ENCODE data around the gene SPATA13.

The SPATA13 gene

DNA sequence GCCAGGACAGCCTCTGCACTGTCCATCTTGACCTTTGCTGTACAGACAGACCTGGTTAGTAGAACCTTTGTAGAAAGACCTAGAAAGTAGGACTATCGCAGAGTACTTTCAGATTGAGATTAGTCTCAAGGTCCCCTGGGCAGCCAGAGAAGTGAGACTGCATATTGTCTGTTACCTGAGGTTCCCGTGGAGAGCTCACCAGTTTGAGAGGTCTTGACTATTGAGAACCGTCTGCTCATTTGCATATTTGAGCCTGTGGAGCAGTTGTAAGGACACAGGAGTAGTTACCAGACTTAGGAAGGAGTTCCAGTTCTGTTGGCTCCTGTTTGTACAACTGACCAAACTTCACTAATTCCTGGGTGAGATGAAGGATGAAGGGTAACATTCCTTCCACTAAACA is 66.2 kb downstream of the SPATA13 start:
- DNase-seq: no peak

DNA sequence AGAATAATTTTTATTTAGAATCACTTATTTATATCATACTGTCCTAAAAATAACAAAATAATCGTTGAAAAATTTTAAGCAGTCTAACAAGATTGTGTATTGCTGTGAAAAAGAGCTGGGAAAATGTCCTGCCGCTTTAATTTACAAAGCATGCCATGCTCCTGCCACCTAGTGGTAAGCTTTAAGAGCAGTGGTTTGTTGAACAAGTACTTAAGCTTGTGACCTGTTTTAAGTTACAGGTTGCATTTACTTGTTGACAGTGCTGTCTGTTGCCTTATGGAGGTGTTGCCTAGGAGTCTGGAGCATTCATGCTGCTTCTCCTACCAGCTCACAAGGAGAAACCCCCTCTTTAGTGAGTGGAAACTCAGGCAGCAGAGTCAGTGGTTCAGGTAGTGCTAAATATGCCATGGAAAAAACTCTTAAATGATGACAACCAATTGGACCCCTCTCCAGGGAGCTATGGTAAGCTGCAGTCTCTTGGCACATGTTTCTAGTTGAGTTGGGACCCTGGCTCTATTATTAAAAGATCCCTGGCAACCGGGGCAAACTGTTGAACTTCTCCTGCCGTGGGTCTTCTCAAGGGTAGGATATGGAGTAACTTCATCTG is 68.4 kb downstream of the SPATA13 start:
- DNase-seq: peak; percentile 57 to 72

DNA sequence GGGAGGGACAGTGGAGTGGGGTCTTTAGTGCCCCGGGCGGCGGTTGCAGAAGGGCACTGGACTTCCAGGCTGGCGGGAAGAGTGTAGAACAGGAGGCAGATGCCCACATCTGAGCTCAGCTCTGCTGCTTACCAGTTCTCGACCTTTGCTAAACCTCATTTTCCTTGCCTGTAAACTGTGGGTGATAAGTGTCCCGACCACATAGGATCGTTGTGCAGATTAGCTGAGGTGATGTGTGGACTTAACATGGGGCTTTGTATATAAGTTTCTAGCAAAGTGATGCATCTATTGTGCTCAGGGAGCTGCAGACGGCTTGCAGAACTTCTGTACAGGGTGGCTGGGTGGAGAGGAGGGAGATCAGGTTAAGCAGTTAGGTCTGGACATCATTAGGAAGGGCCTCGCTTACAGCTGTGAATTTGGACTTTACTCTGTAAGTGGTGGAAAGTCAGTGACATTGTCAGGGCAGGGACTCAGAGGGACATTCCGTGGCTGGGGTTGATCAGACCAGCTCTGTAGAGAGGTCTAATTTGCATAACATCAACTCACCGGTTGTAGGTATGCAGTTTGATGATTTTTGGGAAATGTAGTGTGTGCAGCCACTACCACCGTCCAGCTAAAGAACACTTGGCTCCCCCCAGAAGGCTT is 70.0 kb downstream of the SPATA13 start:
- DNase-seq: peak in 1 of 2 donors; percentile 29

DNA sequence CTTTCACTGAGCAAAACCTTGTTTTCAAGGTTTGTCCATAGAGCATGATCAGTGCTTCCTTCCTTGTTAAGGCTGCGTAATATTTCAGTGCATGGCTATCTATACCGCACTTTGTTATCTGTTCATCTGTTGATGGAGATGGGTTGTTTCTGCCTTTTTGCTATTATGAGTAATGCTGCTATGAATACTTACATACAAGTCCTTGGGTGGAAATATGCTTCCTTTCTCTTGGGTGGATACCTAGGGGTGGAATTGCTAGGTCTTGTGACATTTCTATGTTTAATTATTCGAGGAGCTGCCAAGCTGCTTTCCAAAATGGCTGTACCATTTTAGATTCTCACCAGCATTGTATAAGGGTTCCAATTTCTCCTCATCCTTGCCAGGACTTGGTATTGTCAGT is 70.9 kb downstream of the SPATA13 start:
- no peak for DNase-seq

DNA sequence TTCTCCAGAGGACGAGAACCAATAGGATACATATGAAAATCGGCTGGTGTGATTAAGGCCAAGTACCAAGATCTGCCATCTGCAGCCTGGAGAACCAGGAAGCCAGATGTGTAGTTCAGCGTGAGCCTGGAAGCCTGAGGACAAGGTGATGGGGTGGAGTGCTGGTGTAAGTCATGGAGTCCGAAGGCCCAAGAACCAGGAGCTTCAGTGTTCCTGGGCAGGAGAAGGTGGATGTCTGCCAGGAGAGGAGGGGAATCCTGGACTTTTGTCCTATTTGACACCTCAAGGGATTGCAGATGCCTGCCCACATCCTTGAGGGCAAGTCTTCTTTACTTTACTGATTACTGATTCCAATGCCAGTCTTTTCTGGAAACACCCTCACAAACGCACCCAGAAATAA is 71.5 kb downstream of the SPATA13 start:
- DNase-seq: no peak

DNA sequence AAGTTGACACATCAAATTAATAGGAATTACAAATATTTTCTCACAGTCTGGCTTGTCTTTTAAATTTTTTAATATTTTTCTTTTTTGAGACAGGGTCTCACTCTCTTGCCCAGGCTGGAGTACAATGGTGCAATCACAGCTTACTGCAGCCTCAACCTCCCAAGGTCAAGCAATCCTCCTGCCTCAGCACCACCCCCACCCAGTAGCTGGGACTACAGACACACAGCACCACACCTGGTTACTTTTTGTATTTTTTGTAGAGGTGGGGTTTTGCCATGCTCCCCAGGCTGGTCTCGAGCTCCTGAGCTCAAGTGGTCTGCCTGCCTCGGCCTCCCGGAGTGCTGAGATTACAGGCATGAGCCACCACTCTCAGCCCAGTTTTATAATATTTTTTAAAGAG is 72.0 kb downstream of the SPATA13 start:
- no peak for DNase-seq

DNA sequence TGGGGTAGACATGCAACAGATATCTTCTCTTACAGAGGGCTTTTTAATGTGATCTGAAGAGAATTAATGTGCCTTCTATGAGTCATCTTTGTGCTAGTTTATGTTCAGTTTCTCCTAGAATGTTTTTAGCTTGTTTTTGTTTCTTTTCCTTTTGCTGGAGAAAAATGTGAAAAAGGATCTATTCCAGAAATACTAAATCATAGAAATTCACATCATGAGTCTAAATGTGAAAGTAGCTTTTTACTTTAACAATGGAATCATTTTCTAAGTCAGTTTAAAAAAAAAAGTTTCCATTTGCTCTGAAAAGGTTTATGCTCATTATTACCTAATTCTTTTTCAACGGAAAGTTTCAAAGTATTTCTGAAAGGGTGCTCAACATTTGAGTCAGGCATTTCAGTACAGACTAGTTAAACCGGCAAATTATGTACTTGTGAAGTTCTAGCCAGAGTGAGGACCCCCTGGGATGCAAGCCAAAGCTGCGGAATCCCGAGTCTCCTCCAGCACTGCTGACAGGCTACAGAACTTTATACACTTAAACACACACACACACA is 72.9 kb downstream of the SPATA13 start:
- DNase-seq: no peak

DNA sequence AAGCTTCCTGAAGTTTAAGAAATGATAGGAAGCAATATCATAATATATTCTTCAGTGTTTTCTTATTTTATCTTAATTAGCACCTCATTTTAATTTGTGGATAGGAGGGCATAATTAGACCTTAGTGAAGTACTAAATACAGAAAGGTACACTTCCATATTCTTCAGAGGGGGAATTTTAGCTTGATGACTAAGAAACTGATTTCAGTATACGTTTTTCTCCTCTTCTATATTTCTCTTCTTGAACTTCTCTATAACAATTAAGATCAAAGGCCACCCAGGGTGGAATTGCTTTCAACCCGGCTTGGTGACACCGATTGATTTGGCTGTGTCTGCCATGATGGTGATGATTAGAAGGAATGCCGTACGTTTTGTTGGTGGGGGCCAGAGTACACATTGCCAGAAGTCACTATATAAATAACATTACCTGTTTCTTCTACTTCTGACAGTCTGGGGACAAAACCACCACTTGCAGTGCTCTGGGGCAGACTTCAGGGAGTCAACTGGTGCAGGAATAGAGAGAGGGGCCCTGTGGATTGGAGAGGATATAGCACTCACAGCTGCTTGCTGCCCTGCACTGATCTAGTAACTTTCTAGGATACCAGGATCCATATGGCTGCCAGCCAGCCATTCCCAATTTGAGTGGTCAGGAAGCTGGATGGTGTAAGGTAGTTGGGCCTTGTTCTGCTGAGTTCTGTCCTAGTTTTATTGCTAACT is 73.8 kb downstream of the SPATA13 start:
- no peak for DNase-seq

DNA sequence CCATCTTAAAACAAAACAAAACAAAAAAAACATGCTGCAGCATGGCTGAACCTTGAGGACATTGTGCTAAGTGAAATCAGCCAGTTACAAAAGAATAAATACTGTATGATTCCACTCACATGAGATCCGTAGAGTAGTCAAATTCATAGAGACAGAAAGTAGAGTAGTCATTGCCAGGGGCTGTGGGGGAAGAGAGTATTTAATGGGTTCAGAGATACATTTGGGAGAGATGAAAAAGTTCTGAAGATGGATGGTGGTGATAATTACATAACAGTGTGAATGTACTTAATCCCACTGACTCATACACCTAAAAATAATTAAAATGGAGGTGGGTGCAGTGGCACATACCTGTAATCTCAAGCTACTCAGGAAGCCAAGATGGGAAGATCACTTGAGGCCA is 76.8 kb downstream of the SPATA13 start:
- no peak for DNase-seq

DNA sequence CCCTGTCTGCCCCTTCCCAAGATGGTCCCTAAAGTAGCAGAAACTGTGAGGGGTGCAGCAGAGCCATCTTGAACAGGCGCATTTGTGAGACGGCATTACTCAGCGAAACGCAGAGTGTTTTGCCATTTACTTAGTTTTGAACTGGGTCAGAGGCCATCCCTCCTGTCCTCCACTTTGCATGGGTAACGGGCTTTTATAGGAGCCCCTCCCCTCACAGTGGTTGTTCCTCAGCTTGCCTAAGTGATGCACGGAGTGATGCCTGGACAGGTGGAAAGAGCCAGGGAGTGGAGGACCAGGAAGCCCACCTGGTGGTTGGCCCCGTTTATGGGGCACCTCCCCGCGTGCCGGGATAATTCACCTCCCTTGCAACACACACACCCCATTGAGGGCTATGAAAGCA is 80.8 kb downstream of the SPATA13 start:
- no peak for DNase-seq

DNA sequence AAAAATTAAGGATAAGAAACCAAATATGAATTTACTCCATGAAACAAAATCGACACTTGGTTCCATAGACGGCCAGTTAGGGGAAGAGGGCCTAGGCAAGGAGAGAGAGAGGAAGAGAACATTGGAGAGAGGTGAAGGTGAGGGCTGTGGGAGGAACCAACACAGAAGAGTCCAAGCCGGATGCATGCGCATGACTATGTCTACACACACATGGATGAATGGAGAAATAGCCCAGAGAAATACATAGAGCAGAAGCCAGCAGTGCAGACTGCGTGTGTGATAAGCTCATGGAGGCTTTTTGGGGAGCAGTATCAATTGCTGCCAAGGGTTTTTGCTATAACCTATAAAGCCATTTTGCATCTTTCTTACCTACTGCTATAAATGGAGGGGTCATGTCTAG is 81.6 kb downstream of the SPATA13 start:
- no peak for DNase-seq

DNA sequence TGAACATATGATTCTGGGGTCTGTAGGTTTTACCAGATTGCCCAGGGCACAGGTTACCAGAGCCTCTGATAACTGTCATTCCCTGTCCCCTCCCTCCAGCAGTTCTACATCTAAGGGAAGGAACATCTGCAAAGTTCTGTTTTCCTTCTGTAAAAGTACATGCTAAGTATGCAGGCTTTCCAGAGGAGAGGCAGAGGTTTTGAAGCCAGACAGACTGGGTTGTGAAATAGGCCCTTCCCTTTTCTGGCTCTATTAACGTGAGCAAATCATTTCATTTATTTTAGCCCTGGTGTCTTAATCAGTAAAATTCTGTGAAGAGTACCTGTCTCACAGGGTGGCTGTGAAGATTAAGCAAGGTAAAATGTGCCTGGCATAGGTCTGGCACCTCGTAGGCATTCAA is 82.8 kb downstream of the SPATA13 start:
- no peak for DNase-seq

DNA sequence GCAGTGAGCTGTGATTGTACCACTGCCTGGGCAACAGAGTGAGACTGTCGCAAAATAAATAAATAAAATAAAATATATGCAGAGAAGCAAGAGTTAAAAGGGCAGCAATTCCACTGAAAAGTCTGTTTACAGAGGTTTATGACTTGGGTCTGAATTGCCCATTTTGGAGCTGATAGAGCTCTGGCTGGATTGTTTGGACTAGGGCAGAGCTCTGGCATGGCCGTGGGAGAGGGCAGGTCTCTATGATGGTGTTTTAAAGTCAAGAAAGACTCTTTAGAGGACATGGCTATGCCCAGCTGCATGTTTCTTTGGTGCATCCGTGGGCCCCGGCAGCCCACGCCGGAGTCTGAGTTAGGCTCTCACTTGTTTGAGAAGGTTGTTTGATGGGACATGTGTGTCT is 84.3 kb downstream of the SPATA13 start:
- DNase-seq: no peak

DNA sequence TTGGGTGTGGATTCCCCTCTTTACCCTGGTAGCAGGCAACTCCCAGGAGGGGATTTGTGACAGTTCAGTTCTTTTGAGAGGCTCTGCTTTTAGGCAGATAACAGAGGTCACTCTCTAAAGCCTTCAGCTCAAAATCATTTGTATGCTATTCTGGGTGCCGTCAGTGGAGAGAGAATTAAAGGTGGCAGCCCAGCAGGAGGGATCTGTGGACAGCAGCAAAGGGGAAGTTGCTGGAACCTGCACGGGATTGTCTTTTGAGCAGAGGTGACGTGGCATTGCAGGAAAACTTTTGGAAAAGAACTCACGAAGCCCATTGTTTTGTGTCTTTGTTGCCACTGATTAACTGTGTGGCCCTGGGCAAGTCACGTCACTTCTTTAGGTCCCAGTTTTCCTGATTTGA is 86.5 kb downstream of the SPATA13 start:
- no peak for DNase-seq

DNA sequence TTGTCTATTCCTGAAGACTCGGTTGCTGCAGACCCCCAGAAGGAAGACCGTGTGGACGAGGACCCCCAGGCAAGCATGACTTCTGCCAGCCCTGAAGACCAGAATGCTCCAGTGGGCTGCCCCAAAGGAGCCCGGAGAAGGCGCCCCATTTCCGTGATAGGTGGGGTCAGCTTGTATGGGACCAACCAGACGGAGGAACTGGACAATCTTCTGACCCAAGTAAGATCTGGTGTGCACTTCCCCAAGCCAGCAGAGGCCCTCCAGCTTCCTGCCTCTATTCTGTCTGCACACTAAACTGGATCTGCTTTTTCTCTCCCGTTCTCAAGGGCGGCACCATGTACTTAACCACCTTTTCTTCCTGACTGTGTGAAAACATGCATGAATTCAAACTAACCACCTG is 89.1 kb downstream of the SPATA13 start:
- no peak for DNase-seq

DNA sequence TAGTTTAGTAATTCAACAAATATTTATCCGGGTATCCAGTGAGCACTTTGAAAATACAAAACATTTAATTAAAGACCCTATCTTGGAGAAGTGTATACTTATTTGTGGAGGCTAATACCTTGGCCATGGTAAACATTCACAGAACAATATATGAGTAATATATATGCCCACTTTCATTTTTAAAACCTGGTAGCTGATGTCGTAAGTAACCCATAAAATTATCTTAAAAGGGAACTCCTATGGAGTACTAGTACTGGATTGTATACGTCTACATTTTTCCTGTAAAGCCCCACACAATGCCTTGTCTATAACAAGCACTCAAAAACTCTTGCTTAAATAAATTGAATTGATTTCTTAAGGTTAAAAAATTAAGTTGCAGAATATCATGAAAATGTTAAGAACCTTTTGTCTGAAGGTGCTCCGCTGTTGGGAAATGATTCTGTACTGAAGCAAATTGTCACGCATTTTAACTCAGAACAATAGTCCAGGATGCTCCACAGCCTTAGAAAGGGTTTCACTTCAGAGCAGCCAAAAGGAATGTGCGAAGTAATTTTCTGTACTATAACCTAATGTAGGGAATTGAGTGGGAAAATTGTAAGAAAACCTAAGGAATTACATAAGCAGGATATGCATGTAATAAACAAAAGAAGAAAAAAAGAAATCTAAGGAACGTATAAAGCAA is 90.0 kb downstream of the SPATA13 start:
- no peak for DNase-seq

DNA sequence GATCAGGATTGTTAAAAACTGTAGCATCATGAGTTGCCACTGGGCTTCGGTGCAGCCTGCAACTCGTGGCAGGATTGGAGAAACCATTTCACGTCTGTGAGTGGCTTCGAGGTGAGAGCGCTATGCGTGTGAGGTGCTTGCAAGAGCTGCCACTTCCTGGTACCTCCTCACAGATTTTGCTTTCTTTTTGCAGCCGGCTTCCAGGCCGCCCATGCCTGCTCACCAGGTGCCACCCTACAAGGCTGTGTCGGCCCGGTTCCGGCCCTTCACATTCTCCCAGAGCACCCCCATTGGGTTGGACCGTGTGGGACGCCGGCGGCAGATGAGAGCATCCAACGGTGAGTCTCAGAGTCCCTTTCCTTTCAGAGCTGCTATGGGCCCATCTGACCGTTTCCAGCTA is 91.0 kb downstream of the SPATA13 start:
- DNase-seq: peak; percentile 89 to 93

DNA sequence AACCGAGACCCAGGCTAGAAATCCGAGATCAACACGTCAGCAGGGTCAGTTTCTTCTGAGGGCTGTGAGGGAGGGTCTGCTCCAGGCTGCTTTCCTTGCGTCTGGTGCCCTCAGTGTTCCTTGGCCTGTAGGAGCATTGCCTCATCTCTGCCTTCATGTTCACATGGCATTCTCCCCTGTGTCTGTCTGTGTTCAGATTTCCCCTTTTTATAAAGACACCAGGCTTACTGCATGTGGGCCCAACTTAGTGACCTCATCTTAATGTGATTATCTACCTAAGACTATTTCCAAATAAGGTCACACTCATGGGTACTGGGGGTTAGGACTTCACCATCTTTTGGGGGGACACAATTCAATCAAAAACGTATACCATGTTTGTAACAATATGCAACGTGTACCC is 91.6 kb downstream of the SPATA13 start:
- DNase-seq: peak; percentile 36 to 75

DNA sequence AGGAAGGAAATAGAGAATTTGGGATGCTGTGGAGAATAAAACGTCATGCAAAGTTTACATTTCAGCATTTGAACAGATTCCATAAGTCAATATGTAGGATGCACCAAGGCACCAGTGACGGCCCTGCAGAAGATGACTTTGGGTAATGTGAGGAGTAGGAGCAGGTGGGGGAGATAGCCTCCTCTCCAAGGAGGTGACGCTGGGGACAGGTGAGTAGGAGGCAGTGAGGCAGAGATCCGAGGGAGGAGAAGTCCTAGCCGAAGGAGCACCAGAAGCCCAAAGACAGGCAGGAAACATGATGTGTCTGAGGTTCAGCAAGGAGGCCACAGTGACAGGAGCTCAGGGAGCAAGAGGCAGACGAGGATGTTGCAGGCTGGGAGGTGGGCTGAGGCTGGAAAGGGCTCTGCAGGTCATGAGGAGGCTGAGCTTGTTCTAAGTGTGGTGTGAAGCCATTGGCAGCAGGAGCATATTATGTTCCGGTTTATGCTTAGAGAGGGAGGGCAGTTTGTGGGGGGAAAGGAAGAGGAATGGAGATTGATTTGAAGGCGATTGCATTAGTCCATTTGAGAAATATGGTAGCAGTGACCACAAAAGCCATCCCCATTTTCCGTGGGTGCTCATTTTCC is 93.1 kb downstream of the SPATA13 start:
- no peak for DNase-seq

DNA sequence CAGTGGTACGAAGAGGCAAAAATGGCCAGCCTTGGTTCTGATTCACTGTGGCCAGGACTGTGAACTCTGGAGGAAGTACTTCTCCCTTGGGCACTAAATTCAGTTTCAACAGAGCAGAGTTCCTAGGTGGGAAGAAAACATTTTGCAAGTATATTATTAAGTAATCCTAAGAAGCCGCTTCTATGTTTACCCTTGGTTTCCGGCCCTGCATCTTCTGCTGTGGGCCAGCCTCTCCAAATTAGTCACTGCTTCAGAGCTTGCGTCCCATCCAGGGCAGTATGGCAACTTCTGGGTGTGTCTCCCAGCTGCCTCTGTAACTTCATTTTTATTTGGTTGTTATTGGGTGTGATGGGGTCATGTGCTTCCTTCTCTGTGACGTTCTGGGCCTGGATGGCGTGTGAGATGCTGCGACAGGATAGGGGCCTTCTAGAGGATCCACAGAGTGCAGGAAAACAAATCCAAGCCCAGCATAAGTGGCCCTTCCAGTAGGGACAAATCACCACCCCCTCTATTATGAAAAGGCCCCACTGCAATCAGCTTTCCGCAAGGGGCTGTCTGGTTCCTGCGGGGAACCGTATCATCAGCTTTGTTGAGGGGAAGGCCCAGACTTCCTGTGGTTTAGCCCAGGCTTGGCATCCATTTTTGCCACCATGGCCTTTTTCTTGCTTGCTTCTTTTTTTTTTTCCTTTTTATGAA is 93.8 kb downstream of the SPATA13 start:
- peak; percentile 79 to 86 for DNase-seq

DNA sequence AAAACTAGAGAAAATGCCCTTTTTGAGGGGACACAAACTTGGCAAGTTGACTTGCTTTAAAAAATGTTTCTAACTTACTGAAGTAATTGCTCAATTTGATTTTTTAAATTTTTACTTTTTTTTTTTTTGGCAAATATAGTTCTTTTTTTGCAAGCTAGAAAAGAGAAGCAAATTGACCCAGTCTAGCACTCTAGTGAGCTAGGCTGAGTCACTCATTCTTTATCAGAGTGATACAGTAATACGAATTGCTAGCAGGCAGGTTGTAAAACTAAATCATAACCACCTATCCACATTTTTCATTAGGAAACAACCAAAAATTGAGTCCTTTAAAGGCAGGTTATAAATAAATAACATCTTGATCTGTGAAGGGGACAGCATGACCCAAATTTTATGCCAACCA is 97.0 kb downstream of the SPATA13 start:
- DNase-seq: no peak

DNA sequence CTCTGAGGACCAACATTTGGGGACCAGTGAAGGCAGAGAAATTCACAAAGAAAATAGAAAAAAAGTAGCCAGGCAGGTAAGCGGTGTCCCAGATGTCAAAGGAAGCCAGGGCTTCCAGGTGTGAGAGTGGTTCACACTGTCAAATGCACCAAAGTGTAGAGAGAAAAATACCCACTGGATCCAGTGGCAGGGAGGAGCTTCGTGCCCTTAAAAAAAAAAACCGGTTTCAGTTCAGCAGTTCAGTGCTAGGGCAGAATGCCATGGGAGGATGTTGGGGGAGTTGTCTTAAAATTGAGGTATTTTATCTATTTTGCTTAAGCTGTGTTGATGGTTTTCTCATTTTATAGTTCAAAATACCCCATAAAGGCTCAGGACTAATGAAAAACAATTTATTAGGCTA is 101.0 kb downstream of the SPATA13 start:
- DNase-seq: peak; percentile 38 to 69

Measured in CD4-positive, alpha-beta T cell treated with Interleukin-4 for 1 hour (primary cell).